ENCODE measurements around the gene KPNA2.
A peak's percentile ranks its signal among the peaks of the same experiment; 100 is the strongest.

DNA sequence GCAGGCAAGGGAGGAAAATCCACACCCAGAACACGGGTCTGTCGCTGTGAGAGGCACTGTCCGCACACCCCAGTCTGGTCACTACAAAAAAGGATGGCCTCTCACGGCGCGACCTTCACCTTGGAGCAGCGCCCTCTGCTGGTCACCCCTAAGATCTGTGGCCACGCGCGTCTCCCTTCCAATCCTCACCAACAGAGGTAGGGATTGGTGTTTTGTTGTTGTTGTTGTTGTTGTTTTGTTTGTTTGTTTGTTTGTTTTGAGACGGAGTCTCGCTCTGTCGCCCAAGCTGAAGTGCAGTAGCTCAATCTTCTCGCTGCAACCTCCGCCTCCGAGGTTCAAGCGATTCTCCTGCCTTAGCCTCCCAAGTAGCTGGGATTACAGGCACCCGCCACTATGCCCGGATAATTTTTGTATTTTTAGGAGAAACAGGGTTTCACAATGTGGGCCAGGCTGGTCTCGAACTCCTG, 24.3 kb upstream of the KPNA2 start:
- TF ChIP-seq, protein P1, sequence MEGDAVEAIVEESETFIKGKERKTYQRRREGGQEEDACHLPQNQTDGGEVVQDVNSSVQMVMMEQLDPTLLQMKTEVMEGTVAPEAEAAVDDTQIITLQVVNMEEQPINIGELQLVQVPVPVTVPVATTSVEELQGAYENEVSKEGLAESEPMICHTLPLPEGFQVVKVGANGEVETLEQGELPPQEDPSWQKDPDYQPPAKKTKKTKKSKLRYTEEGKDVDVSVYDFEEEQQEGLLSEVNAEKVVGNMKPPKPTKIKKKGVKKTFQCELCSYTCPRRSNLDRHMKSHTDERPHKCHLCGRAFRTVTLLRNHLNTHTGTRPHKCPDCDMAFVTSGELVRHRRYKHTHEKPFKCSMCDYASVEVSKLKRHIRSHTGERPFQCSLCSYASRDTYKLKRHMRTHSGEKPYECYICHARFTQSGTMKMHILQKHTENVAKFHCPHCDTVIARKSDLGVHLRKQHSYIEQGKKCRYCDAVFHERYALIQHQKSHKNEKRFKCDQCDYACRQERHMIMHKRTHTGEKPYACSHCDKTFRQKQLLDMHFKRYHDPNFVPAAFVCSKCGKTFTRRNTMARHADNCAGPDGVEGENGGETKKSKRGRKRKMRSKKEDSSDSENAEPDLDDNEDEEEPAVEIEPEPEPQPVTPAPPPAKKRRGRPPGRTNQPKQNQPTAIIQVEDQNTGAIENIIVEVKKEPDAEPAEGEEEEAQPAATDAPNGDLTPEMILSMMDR (IDR thresholded peaks at IDR 0.05) = peak; percentile 43 to 67 (median 47)
- TF ChIP-seq EP300 (IDR thresholded peaks at IDR 0.05) (no peak), POLR2AphosphoS5 (IDR thresholded peaks at IDR 0.05) (no peak), POLR2A (IDR thresholded peaks at IDR 0.05) (no peak)

Measured in sigmoid colon (tissue), 4 donors.